Stimulated activated CD4-positive, alpha-beta T cell treated with anti-CD3 and anti-CD28 coated beads, Interleukin-1b, Interleukin-23, amount 100 ng/mL, for 48 hours (primary cell): ENCODE results near the gene IL36A.

Source experiments
- DNase-seq: peaks from one replicate; pipeline ENCODE4 v3.0.0-alpha.2; 2020

Gene IL36A

DNA sequence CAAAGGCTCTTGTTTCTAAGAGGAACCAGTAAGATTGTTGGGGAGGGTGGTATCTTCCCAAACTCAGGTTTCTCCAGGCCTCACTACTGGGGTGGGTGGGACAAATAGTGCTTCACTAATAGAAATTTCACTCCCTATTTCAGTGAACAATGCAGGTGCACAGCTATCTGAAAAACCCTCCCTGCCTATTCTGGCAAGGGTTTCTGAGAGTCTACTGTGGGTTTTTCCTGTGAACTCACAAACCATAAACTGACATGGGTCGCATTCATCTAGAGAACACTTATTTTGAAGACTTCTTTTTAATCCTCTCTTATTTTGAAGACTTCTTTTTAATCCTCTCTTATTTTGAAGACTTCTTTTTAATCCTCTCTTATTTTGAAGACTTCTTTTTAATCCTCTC lies 4.4 kb downstream of the IL36A start:
- no peak for DNase-seq

GRCh38 chr2:113010088-113010487 lies 4.8 kb downstream of the IL36A start:
- no peak for DNase-seq

DNA sequence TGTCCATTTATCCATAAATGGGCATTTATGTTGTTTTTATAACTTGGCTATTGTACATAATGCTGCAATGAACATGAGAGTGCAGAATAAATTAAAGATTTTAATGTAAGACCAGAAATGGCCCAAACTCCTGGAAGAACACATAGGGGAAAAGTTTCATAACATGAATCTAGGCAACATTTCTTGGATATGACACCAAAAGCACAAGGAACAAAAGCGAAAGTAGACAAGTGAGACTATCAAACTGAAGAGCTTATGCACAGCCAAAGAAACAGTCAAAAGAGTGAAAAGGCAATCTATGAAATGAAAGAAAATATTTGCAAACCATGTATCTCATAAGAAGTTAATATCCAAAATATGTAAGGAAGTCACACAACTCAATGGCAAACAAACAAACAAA lies 5.8 kb downstream of the IL36A start:
- no peak for DNase-seq

GRCh38 chr2:113012436-113013335 lies 7.4 kb downstream of the IL36A start:
- DNase-seq = no peak

DNA sequence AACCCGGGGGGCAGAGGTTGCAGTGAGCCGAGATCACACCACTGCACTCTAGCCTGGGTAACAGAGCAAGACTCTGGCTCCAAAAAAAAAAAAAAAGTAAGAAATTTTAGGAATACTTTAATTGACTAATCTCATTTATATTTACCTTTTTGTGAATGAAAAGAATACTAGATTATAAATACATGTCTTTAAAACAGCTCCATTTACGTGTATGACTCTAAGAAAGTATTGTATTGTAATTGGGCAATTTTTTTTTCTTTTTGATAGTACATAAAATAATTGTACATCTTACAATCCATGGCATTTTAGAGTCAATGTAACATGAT lies 8.0 kb downstream of the IL36A start:
- DNase-seq = no peak

DNA sequence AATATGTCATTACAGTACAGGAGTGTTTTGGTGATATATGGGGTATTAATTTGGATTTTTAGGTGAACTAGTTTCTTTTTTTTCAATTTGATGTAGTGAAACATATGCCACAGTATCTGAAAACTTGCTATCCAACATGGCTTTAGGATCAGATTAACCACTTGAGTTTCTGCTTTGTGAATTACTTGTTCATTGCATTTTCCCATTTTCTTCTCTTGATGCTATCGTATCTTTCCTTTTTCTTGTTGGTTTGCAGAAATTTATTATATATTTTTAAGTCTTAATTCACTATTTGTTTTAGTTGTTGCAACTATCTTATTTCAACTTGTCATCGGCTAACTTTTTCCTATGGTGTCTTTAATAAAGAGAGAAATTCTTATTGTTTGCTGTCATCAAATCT lies 8.8 kb downstream of the IL36A start:
- DNase-seq = no peak

DNA sequence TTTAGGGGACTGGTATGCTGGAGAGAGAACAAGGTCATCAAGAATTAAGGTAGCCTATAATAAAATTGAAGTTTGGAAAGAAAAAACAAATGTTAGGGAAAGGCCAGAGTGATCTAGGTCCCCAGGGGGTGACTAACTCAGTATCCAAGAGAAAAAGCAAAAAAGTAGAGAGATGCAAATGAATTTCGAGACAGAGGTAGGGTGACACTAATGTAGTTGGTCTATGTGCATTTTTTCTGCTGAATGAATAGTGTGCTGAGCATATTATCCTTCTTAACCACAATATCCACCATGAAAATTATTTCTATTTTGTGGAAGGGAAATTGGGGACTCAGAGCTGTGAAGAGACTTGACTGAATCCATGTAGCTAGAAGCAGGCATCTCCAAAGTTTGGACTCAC lies 9.8 kb downstream of the IL36A start:
- DNase-seq = no peak

GRCh38 chr2:113015655-113016054 lies 10.4 kb downstream of the IL36A start:
- DNase-seq = no peak

DNA sequence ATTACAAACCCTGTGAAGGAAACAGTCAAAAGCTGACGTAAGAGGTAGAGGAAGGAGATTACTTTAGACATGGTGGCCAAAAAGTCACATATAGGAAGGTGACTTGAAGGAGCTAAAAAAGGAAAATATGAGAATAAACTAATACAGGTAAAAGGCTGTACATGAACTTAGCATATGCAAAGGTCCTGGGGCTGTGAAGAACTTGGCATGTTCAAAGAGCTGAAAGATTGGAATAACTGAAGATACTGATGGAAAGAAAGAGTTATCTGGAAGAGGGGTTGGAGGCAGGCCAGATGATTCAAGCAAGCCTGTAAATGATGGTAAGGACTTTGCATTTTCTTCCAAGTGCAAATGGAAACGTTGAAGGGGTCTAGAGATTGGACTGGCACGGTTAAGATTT lies 13.2 kb downstream of the IL36A start:
- DNase-seq = no peak

GRCh38 chr2:113021312-113021711 lies 16.1 kb downstream of the IL36A start:
- no peak for DNase-seq

- no peak for DNase-seq
These were observed 19.5 kb downstream of the IL36A start for GRCh38 chr2:113024764-113025163.

DNA sequence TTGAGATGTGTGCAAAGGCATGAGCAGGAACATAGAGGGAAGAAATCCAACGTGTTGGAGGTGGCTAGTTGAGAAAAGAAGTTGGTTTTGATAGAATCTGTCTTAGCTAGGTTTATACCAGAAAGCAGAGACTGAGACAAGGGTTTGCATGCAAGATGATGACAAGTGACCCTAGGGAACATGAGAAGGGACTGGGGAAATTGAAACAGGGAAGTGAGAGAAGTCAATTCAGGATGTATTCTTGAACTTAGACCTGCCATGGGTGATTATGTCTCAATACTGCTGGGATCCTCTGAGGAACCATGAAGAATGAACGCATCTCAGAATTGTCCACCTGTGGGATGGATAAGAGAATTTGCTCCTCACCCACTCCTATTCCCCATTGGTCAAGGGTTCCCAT lies 20.5 kb downstream of the IL36A start:
- DNase-seq = no peak

DNA sequence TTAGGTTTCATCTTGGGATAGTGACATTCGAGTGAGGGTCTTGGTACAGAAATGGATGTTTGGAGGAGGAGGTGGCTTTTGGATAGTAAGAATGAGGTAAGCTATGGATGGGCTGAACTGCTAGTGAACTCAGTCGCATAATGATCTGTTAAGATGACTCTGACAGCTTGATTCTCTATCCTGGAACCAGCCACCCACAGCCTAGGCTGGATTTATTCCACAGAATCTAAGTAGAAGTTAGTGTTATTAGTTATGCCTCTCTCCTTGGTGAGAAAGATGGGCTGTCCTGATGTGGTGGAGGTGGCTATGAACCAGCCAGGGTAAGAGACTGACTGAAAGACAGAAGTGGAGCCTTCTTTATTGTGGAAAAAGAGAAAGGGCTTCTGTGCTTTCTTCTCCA lies 22.4 kb downstream of the IL36A start:
- no peak for DNase-seq

DNA sequence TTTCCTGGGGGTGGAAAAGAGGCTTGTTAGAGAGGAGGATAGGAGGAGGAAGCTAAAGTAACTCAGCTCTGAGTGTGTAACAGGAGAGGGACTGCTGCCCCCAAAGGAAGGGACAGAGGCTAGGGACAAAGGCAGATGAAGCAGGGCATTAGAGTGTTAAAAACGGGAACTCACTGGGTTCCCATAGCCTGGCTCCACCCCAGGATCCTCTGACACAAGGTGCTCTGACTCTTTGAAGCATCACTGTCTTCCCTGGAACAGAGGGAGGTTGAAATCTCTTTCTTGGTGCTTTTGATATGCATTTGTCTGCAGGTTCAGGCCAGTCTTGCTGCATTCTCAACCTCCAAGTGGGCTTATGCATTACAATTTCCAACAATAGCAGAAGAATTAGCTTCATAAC lies 22.9 kb downstream of the IL36A start:
- DNase-seq = no peak

- DNase-seq = no peak
These were observed 27.5 kb downstream of the IL36A start for GRCh38 chr2:113032737-113033136.

DNA sequence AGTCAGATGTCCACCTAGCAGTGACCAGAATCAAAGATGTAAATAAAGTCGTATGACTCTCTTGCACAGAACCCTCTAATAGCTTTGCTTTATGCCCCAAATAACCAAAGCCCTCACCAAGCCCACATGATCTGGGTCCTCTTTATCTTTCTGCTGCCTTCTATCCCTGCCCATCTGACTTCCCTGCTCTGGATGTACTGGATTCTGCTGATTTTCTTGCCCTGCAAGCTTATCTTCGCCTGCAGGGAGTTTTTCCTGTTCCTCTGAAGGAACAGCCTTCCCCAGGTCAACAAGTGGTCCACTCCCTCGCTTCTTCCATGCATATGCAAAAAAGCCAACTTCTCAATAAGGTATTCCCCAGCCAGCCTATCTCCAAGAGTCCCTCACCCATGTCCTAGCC lies 28.8 kb downstream of the IL36A start:
- DNase-seq = no peak

DNA sequence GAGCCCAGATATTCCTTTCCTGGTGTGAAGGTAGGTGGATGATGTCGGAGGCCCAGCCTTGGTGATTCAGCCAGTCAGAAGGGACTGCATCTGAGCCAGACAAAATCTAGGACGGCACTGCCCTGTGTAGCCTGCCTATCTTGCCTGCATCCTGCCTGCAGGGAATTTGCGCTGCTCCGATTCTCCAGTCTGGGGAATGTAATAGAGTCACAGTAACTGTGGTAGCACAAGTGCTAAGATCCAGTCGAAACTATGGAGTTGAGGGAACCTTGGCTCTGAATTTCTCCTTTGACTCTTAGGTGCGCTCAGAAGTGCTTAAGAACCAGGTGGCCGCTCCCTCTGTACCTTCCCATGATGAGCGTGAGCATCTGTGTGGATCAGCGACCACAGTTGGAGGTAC lies 31.5 kb downstream of the IL36A start:
- no peak for DNase-seq

DNA sequence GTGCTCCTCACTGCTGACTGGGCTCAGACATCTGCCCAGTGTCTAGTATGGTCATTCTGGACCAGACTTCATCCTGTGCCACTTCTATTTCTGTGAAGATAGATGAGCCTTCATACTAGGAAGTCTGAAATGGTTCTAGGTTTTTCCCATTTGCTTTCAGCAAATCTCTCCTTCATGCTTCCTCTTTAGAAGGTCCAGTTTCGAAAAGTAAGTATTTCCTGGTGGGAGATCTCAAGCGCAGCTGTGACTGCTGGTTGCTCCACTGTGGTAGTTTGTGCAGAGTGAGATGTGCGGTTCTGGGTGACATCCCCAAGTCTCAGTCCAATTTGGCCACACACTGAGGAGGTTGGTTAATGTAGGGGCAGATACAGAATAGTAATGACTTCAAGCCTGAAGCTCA lies 33.0 kb downstream of the IL36A start:
- no peak for DNase-seq

GRCh38 chr2:113039158-113039557 lies 33.9 kb downstream of the IL36A start:
- DNase-seq = no peak

DNA sequence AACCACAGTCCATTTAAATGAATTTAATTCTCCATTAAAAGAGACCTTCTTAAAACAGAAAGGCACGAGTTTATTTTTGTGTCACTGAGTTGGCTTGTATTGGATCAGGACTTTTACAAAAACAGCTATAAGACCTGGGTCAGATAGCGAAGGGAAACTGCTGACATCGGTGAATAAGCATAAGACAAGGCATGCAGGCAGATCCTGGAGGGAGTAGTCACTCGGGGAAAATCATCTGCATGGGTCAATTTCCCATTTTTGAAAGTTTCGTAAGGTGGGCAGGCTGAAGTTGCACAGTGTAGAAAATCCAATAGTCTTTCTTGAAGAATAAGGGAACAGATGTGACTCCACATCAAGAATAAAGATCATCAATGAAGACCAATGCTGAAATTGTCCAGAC lies 34.5 kb downstream of the IL36A start:
- no peak for DNase-seq

GRCh38 chr2:113041871-113042270 lies 36.6 kb downstream of the IL36A start:
- no peak for DNase-seq

GRCh38 chr2:113046465-113046864 lies 41.2 kb downstream of the IL36A start:
- DNase-seq = no peak

GRCh38 chr2:113050921-113051895 lies 45.9 kb downstream of the IL36A start:
- no peak for DNase-seq

DNA sequence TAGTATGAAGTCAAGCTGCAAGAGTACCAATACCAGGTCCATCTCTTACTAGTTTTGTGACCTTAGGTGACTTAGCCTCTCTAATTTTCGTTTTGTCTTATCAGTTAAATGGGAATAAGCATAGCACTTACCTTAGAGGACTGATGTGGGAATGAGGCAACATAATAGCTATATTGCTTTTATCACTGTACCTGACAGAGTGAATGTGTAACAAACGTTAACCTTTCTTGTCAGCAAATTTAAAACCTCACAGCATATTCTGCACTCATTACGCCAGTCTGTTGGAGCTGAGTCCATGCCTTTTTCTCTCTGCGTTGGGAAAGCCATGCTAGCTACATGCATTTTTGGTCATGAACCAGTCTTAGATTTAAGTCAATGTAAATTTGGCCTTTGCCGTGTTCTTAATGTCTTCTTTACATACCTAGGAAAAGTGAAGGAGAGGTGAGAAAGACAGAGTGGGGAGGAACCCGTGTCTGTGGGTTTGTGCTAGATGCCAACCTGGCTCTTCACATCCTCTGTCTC lies 47.2 kb downstream of the IL36A start, which contains the start of gene IL36B:
Gene IL36B (minus strand): TSS at position 472 of the 522 bp plus-strand sequence.
- no peak for DNase-seq
